MCF 10A (cell line): ENCODE results near the gene ATG2B. TPM values are rescaled to one million over a fixed set of nuclear protein-coding genes. Genes with fewer than 3 reads are reported as not detected.

Experiments used
- BruUV-seq: library from RNA; stranded (reverse); fragments of 400-500 nt; replicated peaks from 2 replicates; lab custom pipeline; 2021; lab: Mats Ljungman, UMichigan
- CTCF ChIA-PET: fragments of 300-600 bp; sonication (Branson Sonifier 250); formaldehyde crosslinking; extraction: SDS; loops from one replicate; lab custom pipeline; 2021; ENCODE audit warnings: antibody characterized with exemption, inconsistent platforms; lab: Yijun Ruan, JAX
- POLR2A ChIA-PET: fragments of 300-600, 350-650 bp; sonication (Branson Sonifier 250); formaldehyde crosslinking; extraction: SDS; loops from one replicate; lab custom pipeline; 2020; ENCODE audit warnings: antibody characterized with exemption, inconsistent platforms; lab: Yijun Ruan, JAX
- DNase-seq: peaks from one replicate; pipeline ENCODE4 v3.0.0-alpha.2; 2018; ENCODE audit not compliant: unreplicated experiment
- H3K27ac Mint-ChIP-seq: one replicate; pipeline ENCODE4 v1.8.0; 2022; ENCODE audit warnings: mild to moderate bottlenecking, low read depth, mixed read lengths; ENCODE audit not compliant: unreplicated experiment
- H3K27me3 Mint-ChIP-seq: one replicate; pipeline ENCODE4 v1.8.0; 2022; ENCODE audit warnings: mixed read lengths; ENCODE audit not compliant: insufficient read depth, unreplicated experiment
- H3K36me3 Mint-ChIP-seq: one replicate; pipeline ENCODE4 v1.8.0; 2022; ENCODE audit warnings: mild to moderate bottlenecking, moderate library complexity, mixed read lengths; ENCODE audit not compliant: insufficient read depth, unreplicated experiment
- H3K4me1 Mint-ChIP-seq: one replicate; pipeline ENCODE4 v1.8.0; 2022; ENCODE audit warnings: mixed read lengths; ENCODE audit not compliant: insufficient read depth, unreplicated experiment
- H3K4me3 Mint-ChIP-seq: one replicate; pipeline ENCODE4 v1.8.0; 2022; ENCODE audit warnings: mild to moderate bottlenecking, moderate library complexity, mixed read lengths; ENCODE audit not compliant: unreplicated experiment
- H3K9me3 Mint-ChIP-seq: one replicate; pipeline ENCODE4 v1.8.0; 2022; ENCODE audit warnings: mixed read lengths; ENCODE audit not compliant: unreplicated experiment
- CTCF ChIP-seq: fragments of 200-600 bp; IDR thresholded peaks from one replicate; pipeline ENCODE4 v1.8.0; 2022; ENCODE audit warnings: antibody characterized with exemption, mild to moderate bottlenecking; ENCODE audit not compliant: unreplicated experiment
- intact Hi-C: fragments of 100-400 bp; cut with micrococcal nuclease; formaldehyde crosslinking; loops from 2 replicates; pipeline ENCODE4 v1.14.1; 2022
- total RNA-seq: library from RNA; stranded (reverse); gene quantifications from 2 replicates; pipeline ENCODE4 v1.2.3, GENCODE V29; 2022

ATG2B gene
- total RNA-seq, 1 experiment from 2014 or later, result 20.5 TPM

- peaks cover 19% of the 10 kb centered on the region for H3K4me1 Mint-ChIP-seq
- TF ChIP-seq CTCF, result no peak
- intact Hi-C loops, result no loop called here
- H3K36me3 Mint-ChIP-seq, result no peaks in the 10 kb centered on the region
- no TSS peak for BruUV-seq
- H3K4me3 Mint-ChIP-seq, result no peak overlapping the region
- ChIA-PET POLR2A (interaction anchor here (1.0 to 1.3 kb wide), 3 partner anchors 12 to 709 kb away, joined by 3 to 4 read pairs (median 3); partner anchors contain the start of genes BDKRB1 and GLRX5), CTCF (no interaction called here)
- H3K27me3 Mint-ChIP-seq, result no peaks in the 10 kb centered on the region
- H3K27ac Mint-ChIP-seq, result no peak overlapping the region
- no peak for DNase-seq
- no peaks in the 10 kb centered on the region for H3K9me3 Mint-ChIP-seq
These were observed 119.4 kb downstream of the ATG2B start for GRCh38 chr14:96243785-96244184.

GRCh38 chr14:96242126-96242525 is 121.0 kb downstream of the ATG2B start:
- no peaks in the 10 kb centered on the region for H3K27me3 Mint-ChIP-seq
- H3K9me3 Mint-ChIP-seq, result no peaks in the 10 kb centered on the region
- no peaks in the 10 kb centered on the region for H3K36me3 Mint-ChIP-seq
- TF ChIP-seq CTCF, result no peak
- intact Hi-C loops, result no loop called here
- DNase-seq, result no peak
- CTCF ChIA-PET, result interaction anchor here (0.8 kb wide), 1 partner anchor 10 kb away, joined by 4 read pairs; no protein-coding TSS in a partner anchor
- no peak overlapping the region for H3K27ac Mint-ChIP-seq
- no peak overlapping the region for H3K4me3 Mint-ChIP-seq
- POLR2A ChIA-PET, result no interaction called here
- BruUV-seq, result no TSS peak
- peaks cover 14% of the 10 kb centered on the region for H3K4me1 Mint-ChIP-seq

- TF ChIP-seq CTCF, result no peak
- DNase-seq, result no peak
- BruUV-seq, result no TSS peak
- no peaks in the 10 kb centered on the region for H3K4me1 Mint-ChIP-seq
- CTCF ChIA-PET, result interaction anchor here (0.8 kb wide), 1 partner anchor 142 kb away, joined by 3 read pairs; no protein-coding TSS in a partner anchor
- no peak overlapping the region for H3K4me3 Mint-ChIP-seq
- POLR2A ChIA-PET, result no interaction called here
- no peaks in the 10 kb centered on the region for H3K27me3 Mint-ChIP-seq
- H3K36me3 Mint-ChIP-seq, result no peaks in the 10 kb centered on the region
- H3K27ac Mint-ChIP-seq, result no peak overlapping the region
- H3K9me3 Mint-ChIP-seq, result no peaks in the 10 kb centered on the region
- intact Hi-C loops, result no loop called here
These were observed 122.5 kb downstream of the ATG2B start for GRCh38 chr14:96240641-96241040.

GRCh38 chr14:96239711-96240141 is 123.4 kb downstream of the ATG2B start:
- CTCF ChIA-PET, result interaction anchor here (0.8 to 1.3 kb wide), 2 partner anchors 31 to 141 kb away, joined by 3 to 6 read pairs; no protein-coding TSS in a partner anchor
- intact Hi-C loops, result no loop called here
- Mint-ChIP-seq H3K27ac (no peak overlapping the region), H3K9me3 (no peaks in the 10 kb centered on the region), H3K27me3 (no peaks in the 10 kb centered on the region), H3K36me3 (no peaks in the 10 kb centered on the region), H3K4me1 (no peaks in the 10 kb centered on the region), H3K4me3 (no peak overlapping the region)
- no peak for TF ChIP-seq CTCF
- BruUV-seq, result no TSS peak
- POLR2A ChIA-PET, result no interaction called here
- DNase-seq, result no peak
